Stimulated activated CD4-positive, alpha-beta T cell treated with anti-CD3 and anti-CD28 coated beads, Interleukin-12 subunit alpha, Interleukin-12 subunit beta, amount 100 ng/mL, for 24 hours (primary cell): ENCODE results near the gene SEMA3G.

Experiments used
- DNase-seq, 2 experiments: peaks; one replicate each; pipeline ENCODE4 v3.0.0-alpha.2; 2020; ENCODE audit warnings: low read depth in 2 of 2

SEMA3G gene

DNA sequence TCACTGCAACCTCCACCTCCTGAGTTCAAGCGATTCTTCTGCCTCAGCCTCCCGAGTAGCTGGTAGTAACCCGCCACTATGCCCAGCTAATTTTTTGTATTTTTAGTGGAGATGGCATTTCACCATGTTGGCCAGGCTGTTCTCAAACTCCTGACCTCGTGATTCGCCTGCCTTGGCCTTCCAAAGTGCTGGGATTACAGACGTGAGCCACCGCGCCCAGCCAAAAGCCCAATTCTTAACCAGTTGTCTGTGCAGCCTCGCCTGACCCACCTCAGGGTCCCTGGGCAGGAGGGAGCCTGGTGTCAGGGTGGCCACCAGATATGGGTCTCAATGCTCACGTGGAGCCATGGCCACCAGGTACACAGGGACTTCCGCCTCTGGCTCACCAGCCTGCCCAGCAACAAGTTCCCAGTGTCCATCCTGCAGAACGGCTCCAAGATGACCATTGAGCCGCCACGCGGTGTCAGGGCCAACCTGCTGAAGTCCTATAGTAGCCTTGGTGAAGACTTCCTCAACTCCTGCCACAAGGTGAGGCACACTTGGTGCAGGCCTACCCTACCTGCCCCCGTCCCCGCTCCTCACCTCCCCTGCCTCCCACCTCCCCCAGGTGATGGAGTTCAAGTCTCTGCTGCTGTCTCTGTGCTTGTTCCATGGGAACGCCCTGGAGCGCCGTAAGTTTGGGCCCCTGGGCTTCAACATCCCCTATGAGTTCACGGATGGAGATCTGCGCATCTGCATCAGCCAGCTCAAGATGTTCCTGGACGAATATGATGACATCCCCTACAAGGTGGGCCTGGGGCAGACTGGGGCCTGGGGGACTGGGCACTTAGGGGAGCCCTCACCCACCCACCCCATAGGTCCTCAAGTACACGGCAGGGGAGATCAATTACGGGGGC is 48.6 kb downstream of the SEMA3G start:
- DNase-seq: no peak

DNA sequence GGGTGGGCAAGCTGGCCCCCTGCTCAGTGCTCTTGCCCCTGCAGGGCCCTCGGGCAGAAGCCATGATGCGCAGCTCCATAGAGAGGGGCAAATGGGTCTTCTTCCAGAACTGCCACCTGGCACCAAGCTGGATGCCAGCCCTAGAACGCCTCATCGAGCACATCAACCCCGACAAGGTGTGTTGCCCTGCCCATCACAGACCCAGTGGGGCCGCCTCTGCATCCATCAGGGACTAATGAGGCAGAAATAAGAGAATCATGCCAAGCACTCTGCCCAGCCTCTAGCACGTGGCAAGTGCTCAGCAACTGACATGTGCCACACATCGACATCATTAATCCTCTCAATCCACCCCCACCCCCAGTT is 49.4 kb downstream of the SEMA3G start:
- DNase-seq: no peak

DNA sequence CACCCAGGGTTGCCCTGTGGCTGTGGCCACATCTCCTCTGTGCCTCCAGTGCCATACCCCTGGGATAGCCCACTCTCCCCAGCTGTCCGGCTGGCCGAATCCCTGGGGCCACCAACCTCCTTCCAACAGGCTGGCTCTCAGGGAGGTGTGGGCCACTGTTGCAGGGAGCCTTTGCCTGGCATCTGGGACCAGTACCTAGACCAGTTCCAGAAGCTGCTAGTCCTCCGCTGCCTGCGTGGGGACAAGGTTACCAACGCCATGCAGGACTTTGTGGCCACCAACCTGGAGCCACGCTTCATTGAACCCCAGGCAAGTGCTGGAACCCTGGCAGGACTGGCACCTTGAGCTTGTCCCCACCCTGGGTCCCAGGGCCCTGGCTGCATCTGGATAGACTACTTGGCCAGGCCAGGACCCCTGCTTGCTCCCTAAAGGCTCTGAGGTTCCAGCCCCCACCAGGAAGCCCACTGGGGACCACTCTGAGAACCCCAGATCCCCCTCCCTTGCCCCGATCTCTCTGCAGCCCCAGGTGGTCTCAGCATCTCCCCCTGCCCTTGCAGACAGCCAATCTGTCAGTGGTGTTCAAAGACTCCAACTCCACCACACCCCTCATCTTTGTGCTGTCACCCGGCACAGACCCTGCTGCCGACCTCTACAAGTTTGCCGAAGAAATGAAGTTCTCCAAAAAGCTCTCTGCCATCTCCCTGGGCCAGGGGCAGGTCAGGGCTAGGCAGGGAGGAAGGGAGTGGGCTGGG is 50.0 kb downstream of the SEMA3G start:
- no peak for DNase-seq

DNA sequence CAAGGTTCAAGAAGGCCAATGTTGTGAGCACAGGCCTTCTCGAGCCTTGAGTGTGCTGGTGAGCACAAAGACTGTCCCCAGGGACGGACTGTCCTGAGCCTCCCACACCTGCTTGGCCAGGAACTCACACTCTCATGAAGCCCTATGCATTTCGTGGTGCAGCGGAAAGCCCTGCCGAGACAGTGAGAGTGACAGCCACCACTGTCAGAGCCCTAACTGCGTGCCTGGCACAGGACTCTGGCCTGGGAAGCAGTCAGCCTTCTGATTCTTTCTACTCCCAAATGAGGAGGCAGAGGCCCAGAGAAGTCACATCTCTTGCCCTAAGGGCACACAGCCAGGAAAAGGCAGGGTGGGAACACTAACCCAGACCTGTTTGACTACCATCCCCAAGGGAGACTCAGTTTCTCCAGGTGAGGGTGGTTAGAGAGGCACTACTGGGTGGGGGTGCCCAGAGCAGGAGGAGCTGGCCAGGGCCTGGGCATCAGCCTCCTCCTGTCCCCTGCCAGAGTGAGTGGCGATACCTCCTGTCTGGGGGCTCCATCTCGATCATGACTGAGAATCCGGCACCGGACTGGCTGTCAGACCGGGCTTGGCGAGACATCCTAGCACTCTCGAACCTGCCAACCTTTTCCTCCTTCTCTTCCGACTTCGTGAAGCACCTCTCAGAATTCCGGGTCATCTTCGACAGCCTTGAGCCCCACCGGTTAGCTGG is 50.8 kb downstream of the SEMA3G start:
- no peak for DNase-seq

DNA sequence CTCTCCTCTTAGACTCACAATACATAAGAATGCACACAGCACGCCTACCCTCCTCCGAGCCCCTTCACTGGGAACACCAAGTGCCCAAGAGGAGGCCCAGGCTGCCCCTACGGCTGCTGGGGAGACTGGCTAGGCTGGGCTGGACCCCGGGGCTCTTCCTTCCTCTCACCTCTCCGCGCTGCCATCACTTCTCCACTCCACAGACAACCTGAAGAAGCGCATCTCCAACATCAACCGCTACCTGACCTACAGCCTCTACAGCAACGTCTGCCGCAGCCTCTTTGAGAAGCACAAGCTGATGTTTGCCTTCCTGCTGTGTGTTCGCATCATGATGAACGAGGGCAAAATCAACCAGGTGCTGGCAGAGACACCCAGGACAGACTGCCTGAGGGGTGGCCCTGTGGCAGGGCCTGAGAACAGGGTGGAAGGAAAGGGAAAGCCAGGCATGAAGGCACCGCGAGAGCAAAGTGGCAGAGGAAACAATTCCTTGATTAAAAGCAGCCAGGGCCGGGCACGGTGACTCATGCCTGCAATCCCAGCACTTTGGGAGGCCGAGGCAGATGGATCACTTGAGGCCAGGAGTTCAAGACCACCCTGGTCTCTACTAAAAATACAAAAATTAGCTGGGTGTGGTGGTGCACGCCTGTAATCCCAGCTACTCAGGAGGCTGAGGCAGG is 51.6 kb downstream of the SEMA3G start:
- DNase-seq: no peak

DNA sequence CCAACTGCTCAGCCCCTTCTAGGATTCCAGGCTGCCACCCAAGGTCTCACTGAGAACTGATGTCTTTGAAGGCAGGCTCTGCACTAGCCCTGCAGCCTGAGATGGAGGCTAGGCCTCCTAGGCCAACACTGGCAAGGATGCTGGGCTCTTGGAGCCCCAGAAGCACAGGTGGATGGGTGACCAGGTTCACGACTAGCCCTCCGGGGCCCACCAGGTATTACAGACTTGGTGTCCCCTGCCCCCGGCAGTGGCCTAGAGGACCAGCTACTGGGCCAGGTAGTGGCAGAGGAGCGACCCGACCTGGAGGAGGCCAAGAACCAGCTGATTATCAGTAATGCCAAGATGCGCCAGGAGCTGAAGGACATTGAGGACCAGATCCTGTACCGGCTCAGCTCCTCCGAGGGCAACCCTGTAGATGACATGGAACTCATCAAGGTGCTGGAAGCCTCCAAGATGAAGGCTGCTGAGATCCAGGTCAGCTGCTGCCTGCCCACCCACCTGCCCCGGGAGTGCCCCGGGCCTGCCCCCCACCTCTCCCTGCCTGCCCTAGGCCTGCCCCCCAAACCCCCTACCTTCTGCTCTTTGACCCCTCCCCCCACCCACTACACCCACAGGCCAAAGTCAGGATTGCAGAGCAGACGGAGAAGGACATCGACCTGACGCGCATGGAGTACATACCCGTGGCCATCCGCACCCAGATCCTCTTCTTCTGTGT is 52.5 kb downstream of the SEMA3G start:
- no peak for DNase-seq

DNA sequence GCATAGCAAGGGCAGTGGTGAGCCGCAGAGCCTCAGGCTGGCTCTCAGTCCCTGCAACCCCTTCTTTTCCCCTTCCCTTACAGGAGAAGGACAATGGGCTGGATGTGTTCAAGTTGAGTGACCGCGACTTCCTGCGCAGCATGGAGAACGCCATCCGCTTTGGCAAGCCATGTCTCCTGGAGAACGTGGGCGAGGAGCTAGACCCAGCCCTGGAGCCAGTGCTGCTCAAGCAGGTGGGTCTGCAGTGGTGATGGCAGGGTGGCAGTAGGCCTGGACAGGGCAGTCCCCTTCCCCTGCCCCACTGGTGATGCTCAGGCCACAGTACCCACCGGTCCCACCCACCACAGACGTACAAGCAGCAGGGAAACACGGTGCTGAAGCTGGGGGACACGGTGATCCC is 53.8 kb downstream of the SEMA3G start:
- no peak for DNase-seq

DNA sequence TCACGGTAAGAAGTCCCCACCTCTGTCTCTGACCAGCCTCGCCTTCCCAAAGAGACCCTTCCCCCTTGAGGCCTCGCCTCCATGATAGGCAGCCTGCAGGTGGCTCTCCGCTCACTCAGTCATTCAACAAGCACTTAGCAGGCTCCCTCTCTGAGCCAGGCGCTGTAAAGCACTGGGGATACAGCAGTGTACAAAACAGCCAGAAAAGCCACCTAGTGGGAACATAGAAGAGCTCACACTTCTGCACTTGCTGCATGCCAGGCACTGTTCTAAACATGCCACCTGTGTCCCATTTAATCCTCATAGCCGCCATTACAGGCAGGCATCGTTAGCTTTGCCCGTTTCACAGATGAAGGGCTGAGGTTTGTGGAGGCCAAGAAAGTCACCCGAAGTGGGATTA is 56.0 kb downstream of the SEMA3G start:
- DNase-seq: no peak

DNA sequence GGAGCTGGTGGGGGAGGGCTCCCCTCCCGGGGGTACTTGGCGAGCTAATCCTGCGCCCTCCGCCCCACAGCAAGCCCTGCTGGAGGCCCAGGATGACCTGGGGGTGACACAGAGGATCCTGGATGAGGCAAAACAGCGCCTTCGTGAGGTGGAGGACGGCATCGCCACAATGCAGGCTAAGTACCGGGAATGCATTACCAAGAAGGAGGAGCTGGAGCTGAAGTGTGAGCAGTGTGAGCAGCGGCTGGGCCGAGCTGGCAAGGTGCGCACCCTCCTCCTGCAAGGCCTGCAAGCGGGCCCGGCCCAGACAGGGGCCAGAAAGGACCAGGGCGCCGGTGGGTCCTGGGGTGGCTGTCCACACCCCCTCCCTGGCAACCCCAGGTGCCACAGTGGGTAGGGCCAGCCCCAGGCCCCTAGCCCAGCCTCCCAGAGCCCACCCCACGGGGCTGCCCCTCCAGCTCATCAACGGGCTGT is 56.5 kb downstream of the SEMA3G start:
- DNase-seq: no peak

DNA sequence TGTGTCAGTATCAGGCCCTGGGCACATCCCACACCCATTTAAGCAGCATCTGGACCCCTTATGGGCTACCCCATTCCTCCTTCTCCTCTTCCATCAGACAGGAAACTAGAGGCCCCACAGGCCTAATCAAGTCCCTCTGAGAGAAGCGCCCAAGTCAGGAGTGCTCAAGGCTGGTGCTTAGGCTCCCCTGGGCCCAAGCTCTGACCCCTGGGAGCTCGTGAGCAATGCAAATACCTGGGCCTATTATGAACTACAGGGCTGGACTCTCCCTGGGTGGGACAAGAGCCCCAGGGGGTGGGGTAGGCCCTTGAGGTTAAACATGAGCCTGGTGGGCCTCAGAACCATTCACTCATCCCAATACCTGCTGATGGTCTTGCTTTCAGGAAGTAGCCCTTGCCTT is 57.4 kb downstream of the SEMA3G start:
- DNase-seq: no peak

DNA sequence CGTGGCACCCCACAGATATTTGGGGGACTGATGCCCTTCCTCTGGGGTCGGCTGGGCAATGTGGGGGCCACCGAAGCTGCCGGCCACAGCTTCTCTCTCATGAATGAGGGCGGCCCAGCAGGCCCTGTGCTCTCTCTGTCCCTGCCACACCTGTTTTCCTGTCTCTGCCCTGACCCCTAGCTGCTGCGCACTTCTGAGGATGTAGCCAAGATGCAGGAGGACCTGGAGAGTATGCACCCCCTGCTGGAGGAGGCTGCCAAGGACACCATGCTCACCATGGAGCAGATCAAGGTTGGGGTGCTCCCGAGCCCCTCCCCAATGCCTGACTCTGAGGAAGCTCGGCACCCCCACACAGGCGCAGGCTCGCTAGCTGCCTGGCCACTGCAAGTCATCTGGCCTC is 59.7 kb downstream of the SEMA3G start:
- DNase-seq: peak in 1 of 2 experiments; percentile 16

DNA sequence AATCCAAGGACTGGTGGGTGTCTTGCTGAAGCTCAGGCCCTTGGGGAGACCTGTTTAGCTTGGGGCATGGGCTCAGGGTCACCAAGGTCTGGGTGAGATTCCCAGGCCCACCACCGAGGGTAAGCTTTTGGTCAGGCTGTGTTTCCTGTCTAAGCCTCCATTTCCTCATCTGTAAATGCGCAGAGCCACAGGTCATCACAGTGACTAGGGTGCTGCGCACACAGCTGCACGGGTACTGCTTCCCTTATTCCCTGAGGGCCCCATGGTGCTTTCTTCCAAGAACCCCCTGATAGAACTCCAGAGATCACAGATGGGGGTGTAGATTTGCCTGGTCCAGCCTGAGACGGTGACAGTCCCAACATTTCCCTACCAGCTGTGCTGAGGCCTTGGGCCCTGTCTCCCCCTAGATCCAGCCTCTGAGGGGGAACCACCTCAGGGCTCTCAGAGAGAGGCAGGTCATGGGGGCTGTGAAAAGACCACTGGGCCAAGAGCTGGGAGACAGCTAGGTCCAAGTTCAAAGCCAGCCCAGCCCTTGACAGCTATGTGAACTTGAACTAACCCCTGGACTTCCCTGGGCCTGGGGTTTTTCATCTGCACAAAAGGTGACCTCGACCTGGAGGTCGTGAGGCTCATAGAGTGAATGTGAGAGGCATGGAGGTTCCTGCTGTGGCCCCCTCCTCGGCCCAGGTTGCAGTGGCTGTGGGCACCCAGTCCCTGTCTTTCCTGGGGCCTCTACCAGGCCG is 60.7 kb downstream of the SEMA3G start:
- DNase-seq: no peak

DNA sequence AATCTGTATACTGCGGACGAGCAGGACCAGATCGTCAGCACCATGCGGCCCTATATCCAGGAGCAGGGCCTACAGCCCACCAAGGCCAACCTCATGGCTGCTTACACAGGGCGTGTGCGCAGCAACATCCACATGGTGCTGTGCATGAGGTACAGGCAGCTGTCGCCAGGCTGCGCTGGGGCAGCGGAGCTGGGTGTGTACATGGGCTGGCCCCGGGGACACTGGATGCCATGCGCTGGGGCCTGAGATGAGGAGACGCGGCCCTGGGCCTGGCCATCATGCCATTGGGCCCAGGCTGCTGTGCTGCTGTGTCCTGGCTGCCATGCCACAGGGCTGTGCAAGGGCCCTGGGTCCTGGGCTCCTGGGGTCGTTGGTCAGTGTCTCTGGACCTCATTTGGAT is 61.5 kb downstream of the SEMA3G start:
- no peak for DNase-seq
